ENCODE results near the gene CDH26. TPM values are rescaled to one million over a fixed set of nuclear protein-coding genes. Genes with fewer than 3 reads are reported as not detected.

Gene CDH26
- total and polyA plus RNA-seq, 10 of the 15 experiments (the other 5 are each of a cell fraction or from before 2014, with no cell fraction given): 0.03 to 0.19 (median 0.08) TPM; not detected in 4

DNA sequence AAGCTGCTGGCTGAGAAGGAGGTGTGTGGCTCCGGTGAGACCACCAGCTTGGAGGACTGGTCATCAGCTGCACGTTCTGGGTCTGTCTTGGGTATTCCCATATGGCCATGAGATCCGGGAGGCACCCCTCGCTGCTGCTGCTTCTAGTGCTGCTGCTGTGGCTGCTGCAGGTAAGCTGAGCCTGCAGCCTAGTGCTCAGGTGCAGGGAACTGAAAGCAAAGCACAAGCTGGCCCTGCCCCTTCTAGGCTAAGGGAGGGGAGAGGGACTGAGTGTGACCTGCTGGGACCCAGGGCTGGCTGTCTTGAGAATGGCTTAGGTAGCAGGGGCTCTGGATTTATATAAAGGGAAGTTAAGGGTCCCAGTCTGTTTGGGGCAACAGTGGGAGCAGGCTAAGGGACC is 403 bp downstream of the CDH26 start:
- ChIA-PET RAD21 (ENCODE audit: unreplicated experiment) (no interaction called here), CTCF (interaction anchor here (0.6 to 1.4 kb wide), 3 partner anchors 10 to 80 kb away, joined by 3 to 4 read pairs (median 3); no protein-coding TSS in a partner anchor), SMC1A (ENCODE audit: uncharacterized antibody, unreplicated experiment) (no interaction called here), POLR2A (no interaction called here)
- H4K20me1 ChIP-seq (ENCODE audit: control insufficient read depth, insufficient read depth): no peaks in the 10 kb centered on the region
- in situ Hi-C loops (cut with MboI) (no loop called here), intact Hi-C loops (cut with micrococcal nuclease; ENCODE audit: unreplicated experiment) (no loop called here)
- ATAC-seq (no peak), DNase-seq (ENCODE audit: low read depth, low spot score) (no peak), FAIRE-seq (no peak)
- no TSS peak for BruUV-seq (replicated peaks)
- 24% methylated on average over 4 of the region's 4 CpGs for WGBS (ENCODE audit: insufficient coverage, insufficient replicate concordance, low lambda C conversion rate, missing lambda C conversion rate)
- no peaks in the 10 kb centered on the region for H3K27me3 ChIP-seq (replicated peaks in 1 of 2; ENCODE audit: control insufficient read depth in 2 of 2, insufficient read depth in 2 of 2, low read length in 1 of 2)
- H3K9me3 ChIP-seq (replicated peaks; ENCODE audit: control insufficient read depth, insufficient read depth, low read length): no peaks in the 10 kb centered on the region
- no peak overlapping the region for H3K27ac ChIP-seq (ENCODE audit: control insufficient read depth, insufficient read depth)
- H3K4me1 ChIP-seq (ENCODE audit: control insufficient read depth, insufficient read depth, low read length): no peaks in the 10 kb centered on the region
- no peaks in the 10 kb centered on the region for H3K36me3 ChIP-seq (ENCODE audit: control insufficient read depth in 2 of 2, insufficient read depth in 2 of 2, low read length in 1 of 2)
- no peak overlapping the region for H3K4me2 ChIP-seq (ENCODE audit: control insufficient read depth, insufficient read depth)
- no peak overlapping the region for H3K4me3 ChIP-seq
- no peaks in the 10 kb centered on the region for H3K79me2 ChIP-seq (ENCODE audit: control insufficient read depth, insufficient read depth, low read length)
- H2AFZ ChIP-seq (ENCODE audit: control insufficient read depth, low read depth, low read length): no peak overlapping the region
- H3K9ac ChIP-seq (ENCODE audit: control insufficient read depth, insufficient read depth, low read length): no peak overlapping the region
- TF ChIP-seq EP300 (IDR thresholded peaks at IDR 0.05; ENCODE audit: borderline replicate concordance in 1 of 2, control insufficient read depth in 1 of 2, low read depth in 2 of 2, low read length in 2 of 2) (no peak), CHD2 (IDR thresholded peaks at IDR 0.05; ENCODE audit: borderline replicate concordance, low read depth, low read length) (no peak), HDAC6 (IDR thresholded peaks at IDR 0.05; ENCODE audit: unreplicated experiment) (no peak), NRF1 (conservative IDR thresholded peaks at IDR 0.05; ENCODE audit: low read depth, low read length) (no peak), ASH2L (IDR thresholded peaks at IDR 0.05; ENCODE audit: borderline replicate concordance, low read depth) (no peak), RB1 (IDR thresholded peaks at IDR 0.05; ENCODE audit: borderline replicate concordance) (no peak), RBBP5 (conservative IDR thresholded peaks at IDR 0.05) (no peak), NR2C1 (IDR thresholded peaks at IDR 0.05) (no peak), SUPT20H (IDR thresholded peaks at IDR 0.05; ENCODE audit: borderline replicate concordance, control insufficient read depth, low read depth, low read length) (no peak), ZNF274 (IDR thresholded peaks at IDR 0.05; ENCODE audit: insufficient read depth, insufficient read length) (no peak), ZNF24 (IDR thresholded peaks at IDR 0.05) (no peak)
- TF ChIP-seq, protein P1, sequence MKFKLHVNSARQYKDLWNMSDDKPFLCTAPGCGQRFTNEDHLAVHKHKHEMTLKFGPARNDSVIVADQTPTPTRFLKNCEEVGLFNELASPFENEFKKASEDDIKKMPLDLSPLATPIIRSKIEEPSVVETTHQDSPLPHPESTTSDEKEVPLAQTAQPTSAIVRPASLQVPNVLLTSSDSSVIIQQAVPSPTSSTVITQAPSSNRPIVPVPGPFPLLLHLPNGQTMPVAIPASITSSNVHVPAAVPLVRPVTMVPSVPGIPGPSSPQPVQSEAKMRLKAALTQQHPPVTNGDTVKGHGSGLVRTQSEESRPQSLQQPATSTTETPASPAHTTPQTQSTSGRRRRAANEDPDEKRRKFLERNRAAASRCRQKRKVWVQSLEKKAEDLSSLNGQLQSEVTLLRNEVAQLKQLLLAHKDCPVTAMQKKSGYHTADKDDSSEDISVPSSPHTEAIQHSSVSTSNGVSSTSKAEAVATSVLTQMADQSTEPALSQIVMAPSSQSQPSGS (IDR thresholded peaks at IDR 0.05; ENCODE audit: low read length): no peak
- TF ChIP-seq, protein P2, sequence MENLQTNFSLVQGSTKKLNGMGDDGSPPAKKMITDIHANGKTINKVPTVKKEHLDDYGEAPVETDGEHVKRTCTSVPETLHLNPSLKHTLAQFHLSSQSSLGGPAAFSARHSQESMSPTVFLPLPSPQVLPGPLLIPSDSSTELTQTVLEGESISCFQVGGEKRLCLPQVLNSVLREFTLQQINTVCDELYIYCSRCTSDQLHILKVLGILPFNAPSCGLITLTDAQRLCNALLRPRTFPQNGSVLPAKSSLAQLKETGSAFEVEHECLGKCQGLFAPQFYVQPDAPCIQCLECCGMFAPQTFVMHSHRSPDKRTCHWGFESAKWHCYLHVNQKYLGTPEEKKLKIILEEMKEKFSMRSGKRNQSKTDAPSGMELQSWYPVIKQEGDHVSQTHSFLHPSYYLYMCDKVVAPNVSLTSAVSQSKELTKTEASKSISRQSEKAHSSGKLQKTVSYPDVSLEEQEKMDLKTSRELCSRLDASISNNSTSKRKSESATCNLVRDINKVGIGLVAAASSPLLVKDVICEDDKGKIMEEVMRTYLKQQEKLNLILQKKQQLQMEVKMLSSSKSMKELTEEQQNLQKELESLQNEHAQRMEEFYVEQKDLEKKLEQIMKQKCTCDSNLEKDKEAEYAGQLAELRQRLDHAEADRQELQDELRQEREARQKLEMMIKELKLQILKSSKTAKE (IDR thresholded peaks at IDR 0.05; ENCODE audit: low read depth, poor library complexity, severe bottlenecking): no peak
- TF ChIP-seq, protein P3, sequence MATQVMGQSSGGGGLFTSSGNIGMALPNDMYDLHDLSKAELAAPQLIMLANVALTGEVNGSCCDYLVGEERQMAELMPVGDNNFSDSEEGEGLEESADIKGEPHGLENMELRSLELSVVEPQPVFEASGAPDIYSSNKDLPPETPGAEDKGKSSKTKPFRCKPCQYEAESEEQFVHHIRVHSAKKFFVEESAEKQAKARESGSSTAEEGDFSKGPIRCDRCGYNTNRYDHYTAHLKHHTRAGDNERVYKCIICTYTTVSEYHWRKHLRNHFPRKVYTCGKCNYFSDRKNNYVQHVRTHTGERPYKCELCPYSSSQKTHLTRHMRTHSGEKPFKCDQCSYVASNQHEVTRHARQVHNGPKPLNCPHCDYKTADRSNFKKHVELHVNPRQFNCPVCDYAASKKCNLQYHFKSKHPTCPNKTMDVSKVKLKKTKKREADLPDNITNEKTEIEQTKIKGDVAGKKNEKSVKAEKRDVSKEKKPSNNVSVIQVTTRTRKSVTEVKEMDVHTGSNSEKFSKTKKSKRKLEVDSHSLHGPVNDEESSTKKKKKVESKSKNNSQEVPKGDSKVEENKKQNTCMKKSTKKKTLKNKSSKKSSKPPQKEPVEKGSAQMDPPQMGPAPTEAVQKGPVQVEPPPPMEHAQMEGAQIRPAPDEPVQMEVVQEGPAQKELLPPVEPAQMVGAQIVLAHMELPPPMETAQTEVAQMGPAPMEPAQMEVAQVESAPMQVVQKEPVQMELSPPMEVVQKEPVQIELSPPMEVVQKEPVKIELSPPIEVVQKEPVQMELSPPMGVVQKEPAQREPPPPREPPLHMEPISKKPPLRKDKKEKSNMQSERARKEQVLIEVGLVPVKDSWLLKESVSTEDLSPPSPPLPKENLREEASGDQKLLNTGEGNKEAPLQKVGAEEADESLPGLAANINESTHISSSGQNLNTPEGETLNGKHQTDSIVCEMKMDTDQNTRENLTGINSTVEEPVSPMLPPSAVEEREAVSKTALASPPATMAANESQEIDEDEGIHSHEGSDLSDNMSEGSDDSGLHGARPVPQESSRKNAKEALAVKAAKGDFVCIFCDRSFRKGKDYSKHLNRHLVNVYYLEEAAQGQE (IDR thresholded peaks at IDR 0.05; ENCODE audit: low read depth, low read length): no peak
